OCI-LY1 (cell line): ENCODE results near the gene FHOD3.

Source experiments
- H2AFZ ChIP-seq: fragments of 200-600 bp; sonication (generic), shearing (Covaris generic); 2 replicates; pipeline ENCODE4 v1.6.0; 2014; ENCODE audit warnings: antibody characterized with exemption, mild to moderate bottlenecking, low read length
- H3F3A ChIP-seq: fragments of 200-600 bp; sonication (generic), shearing (Covaris generic); 2 replicates; pipeline ENCODE4 v1.6.0; 2014; ENCODE audit warnings: mild to moderate bottlenecking, antibody characterized with exemption, low read length, moderate library complexity; ENCODE audit not compliant: insufficient read depth
- H3K27ac ChIP-seq: fragments of 200-600 bp; sonication (generic); 2 replicates; pipeline ENCODE4 v1.5.1; 2014; ENCODE audit warnings: low read length, mixed run types, mild to moderate bottlenecking, low read depth; ENCODE audit not compliant: poor library complexity, severe bottlenecking
- H3K27me3 ChIP-seq: fragments of 200-600 bp; sonication (generic); 2 replicates; pipeline ENCODE4 v1.6.0; 2014; ENCODE audit warnings: antibody characterized with exemption, mild to moderate bottlenecking, low read length, moderate library complexity; ENCODE audit not compliant: insufficient read depth
- H3K36me3 ChIP-seq: fragments of 200-600 bp; sonication (generic); 2 replicates; pipeline ENCODE4 v1.6.1; 2014; ENCODE audit warnings: mild to moderate bottlenecking, antibody characterized with exemption, low read length, moderate library complexity, mixed read lengths; ENCODE audit not compliant: insufficient read depth
- H3K4me1 ChIP-seq: fragments of 200-600 bp; sonication (generic); 2 replicates; pipeline ENCODE4 v1.5.1; 2014; ENCODE audit warnings: mild to moderate bottlenecking, low read length, moderate library complexity; ENCODE audit not compliant: insufficient read depth, severe bottlenecking
- H3K4me2 ChIP-seq: fragments of 200-600 bp; sonication (generic), shearing (Covaris generic); 2 replicates; pipeline ENCODE4 v1.6.1; 2014; ENCODE audit warnings: low read length
- H3K4me3 ChIP-seq: fragments of 200-600 bp; sonication (generic); 2 replicates; pipeline ENCODE4 v1.5.1; 2014; ENCODE audit warnings: low read length, low read depth, mild to moderate bottlenecking, mixed read lengths; ENCODE audit not compliant: poor library complexity, severe bottlenecking
- H3K79me2 ChIP-seq: fragments of 200-600 bp; shearing (Covaris generic); 2 replicates; pipeline ENCODE4 v1.6.1; 2016; ENCODE audit warnings: mixed run types, low read length, mixed read lengths; ENCODE audit not compliant: insufficient read depth
- H3K9ac ChIP-seq: fragments of 200-600 bp; sonication (generic), shearing (Covaris generic); 2 replicates; pipeline ENCODE4 v1.6.1; 2014; ENCODE audit warnings: mild to moderate bottlenecking, low read length, mixed read lengths
- H3K9me2 ChIP-seq: fragments of 200-600 bp; sonication (generic), shearing (Covaris generic); 2 replicates; pipeline ENCODE4 v1.6.1; 2014; ENCODE audit warnings: low read depth, mild to moderate bottlenecking, low read length, mixed read lengths
- H3K9me3 ChIP-seq: fragments of 200-600 bp; shearing (Covaris generic); 2 replicates; pipeline ENCODE4 v1.6.1; 2014; ENCODE audit warnings: low read length, mixed read lengths
- H4K20me1 ChIP-seq: fragments of 200-600 bp; sonication (generic), shearing (Covaris generic); 2 replicates; pipeline ENCODE4 v1.6.0; 2016; ENCODE audit warnings: mild to moderate bottlenecking, low read length; ENCODE audit not compliant: insufficient read depth
- EZH2 ChIP-seq: fragments of 200-600 bp; sonication (generic), shearing (Covaris generic); IDR thresholded peaks from 2 replicates; pipeline ENCODE4 v1.8.0; 2017; ENCODE audit warnings: borderline replicate concordance, mixed run types, mild to moderate bottlenecking, antibody characterized with exemption, low read length, moderate library complexity, mixed read lengths
- TF ChIP-seq, protein P1 (sequence below): fragments of 200-600 bp; sonication (generic), shearing (Covaris generic); IDR thresholded peaks from 2 replicates; pipeline ENCODE4 v1.5.1; 2017; ENCODE audit warnings: mild to moderate bottlenecking, antibody characterized with exemption, low read length, moderate library complexity, mixed read lengths

Gene FHOD3

DNA sequence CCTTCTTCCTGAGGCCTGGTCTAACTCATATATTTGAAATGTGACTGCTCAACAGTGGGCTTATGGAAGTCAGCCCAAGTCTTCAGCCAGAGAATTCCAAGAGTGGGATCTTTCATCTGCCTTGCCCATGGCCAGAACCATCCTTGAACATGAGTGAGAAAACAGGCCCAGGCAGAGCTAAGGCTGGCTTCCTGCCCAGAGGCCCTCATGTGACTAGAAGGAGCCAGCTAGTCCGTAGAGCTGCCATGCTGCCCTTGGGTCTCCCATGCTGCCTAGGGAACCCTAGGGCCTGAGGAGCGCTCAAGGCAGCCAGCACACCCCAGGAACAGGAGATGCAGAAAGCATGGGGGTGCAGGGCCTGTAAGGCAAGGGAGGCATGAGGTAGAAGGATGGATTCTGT, 203.6 kb downstream of the FHOD3 start:
- Histone ChIP-seq H3K9me2 (no peaks in the 10 kb centered on the region), H3K27ac (no peak overlapping the region), H4K20me1 (no peaks in the 10 kb centered on the region), H3K79me2 (no peaks in the 10 kb centered on the region), H3K9ac (no peak overlapping the region), H3K4me2 (no peak overlapping the region), H3K27me3 (no peaks in the 10 kb centered on the region), H3K36me3 (no peaks in the 10 kb centered on the region), H2AFZ (no peak overlapping the region), H3F3A (no peaks in the 10 kb centered on the region), H3K4me3 (no peak overlapping the region), H3K4me1 (peaks cover 4% of the 10 kb centered on the region), H3K9me3 (no peaks in the 10 kb centered on the region)
- TF ChIP-seq, protein P1, sequence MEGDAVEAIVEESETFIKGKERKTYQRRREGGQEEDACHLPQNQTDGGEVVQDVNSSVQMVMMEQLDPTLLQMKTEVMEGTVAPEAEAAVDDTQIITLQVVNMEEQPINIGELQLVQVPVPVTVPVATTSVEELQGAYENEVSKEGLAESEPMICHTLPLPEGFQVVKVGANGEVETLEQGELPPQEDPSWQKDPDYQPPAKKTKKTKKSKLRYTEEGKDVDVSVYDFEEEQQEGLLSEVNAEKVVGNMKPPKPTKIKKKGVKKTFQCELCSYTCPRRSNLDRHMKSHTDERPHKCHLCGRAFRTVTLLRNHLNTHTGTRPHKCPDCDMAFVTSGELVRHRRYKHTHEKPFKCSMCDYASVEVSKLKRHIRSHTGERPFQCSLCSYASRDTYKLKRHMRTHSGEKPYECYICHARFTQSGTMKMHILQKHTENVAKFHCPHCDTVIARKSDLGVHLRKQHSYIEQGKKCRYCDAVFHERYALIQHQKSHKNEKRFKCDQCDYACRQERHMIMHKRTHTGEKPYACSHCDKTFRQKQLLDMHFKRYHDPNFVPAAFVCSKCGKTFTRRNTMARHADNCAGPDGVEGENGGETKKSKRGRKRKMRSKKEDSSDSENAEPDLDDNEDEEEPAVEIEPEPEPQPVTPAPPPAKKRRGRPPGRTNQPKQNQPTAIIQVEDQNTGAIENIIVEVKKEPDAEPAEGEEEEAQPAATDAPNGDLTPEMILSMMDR: no peak
- TF ChIP-seq EZH2: no peak

DNA sequence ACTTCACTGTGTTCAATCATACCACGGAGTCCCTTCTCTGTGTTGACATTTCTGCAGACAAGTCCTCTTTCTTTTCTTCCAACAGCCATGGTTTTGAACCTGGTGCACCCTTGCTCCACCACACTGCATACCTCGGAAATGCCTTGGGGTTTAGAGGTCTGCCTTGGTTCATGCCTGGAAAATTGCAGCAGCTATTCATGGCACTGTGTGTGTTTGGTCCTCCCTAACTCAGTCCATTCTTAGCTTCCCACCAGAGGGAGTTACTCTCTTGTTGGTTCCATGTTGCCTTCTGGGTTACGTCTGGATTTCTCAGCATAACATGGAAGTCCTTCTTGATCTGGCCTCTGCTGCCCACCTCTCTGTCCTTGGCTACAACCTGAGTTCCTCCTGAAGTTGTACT, 206.0 kb downstream of the FHOD3 start:
- Histone ChIP-seq H3K36me3 (no peaks in the 10 kb centered on the region), H3K4me3 (no peak overlapping the region), H3K4me1 (no peaks in the 10 kb centered on the region), H3K4me2 (no peak overlapping the region), H3K9me2 (no peaks in the 10 kb centered on the region), H3K27ac (no peak overlapping the region), H3K9me3 (no peaks in the 10 kb centered on the region), H3K27me3 (no peaks in the 10 kb centered on the region), H3K79me2 (no peaks in the 10 kb centered on the region), H4K20me1 (no peaks in the 10 kb centered on the region), H3F3A (no peaks in the 10 kb centered on the region), H3K9ac (no peak overlapping the region), H2AFZ (no peak overlapping the region)
- TF ChIP-seq EZH2: no peak
- TF ChIP-seq, protein P1: no peak

GRCh38 chr18:36504928-36505327, 207.4 kb downstream of the FHOD3 start:
- Histone ChIP-seq H4K20me1 (no peaks in the 10 kb centered on the region), H3K4me3 (no peak overlapping the region), H3K4me1 (no peaks in the 10 kb centered on the region), H3K9ac (no peak overlapping the region), H3K79me2 (no peaks in the 10 kb centered on the region), H3K4me2 (no peak overlapping the region), H3K9me2 (no peaks in the 10 kb centered on the region), H3K27ac (no peak overlapping the region), H3F3A (no peaks in the 10 kb centered on the region), H3K36me3 (no peaks in the 10 kb centered on the region), H3K9me3 (no peaks in the 10 kb centered on the region), H2AFZ (no peak overlapping the region), H3K27me3 (no peaks in the 10 kb centered on the region)
- TF ChIP-seq, protein P1: no peak
- TF ChIP-seq EZH2: no peak
